GM21528 (cell line): ENCODE measurements around the gene LMTK2.

Experiments used
- ATAC-seq: cut with Tn5 transposase; IDR thresholded peaks from one replicate; pipeline ENCODE4 v1.9.1; 2021; ENCODE audit warnings: mild to moderate bottlenecking, moderate library complexity; ENCODE audit not compliant: unreplicated experiment, low FRiP score

Gene LMTK2

GRCh38 chr7:98199131-98199530, 92.5 kb downstream of the LMTK2 start:
- ATAC-seq, result no peak

DNA sequence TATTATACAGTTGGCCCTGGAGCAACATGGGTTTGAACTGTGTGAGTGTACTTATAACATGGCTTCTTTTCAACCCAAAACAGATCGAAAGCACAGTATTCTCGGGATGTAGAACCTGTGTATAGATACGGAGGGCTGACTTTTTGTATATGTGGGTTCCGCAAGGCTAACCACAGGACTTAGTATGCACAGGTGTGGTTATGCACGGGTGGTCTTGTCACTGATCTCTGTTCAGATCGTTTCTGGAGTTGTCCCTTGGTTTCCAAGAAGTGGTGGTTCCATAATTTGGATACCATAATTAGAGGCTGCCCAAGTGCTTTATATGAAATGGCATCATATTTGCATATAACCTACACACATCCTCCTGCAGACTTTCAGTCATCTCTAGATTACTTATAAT, 93.7 kb downstream of the LMTK2 start:
- peak; percentile 49 for ATAC-seq

- ATAC-seq, result peak; percentile 93
These were observed 95.9 kb downstream of the LMTK2 start for GRCh38 chr7:98202367-98203195.

DNA sequence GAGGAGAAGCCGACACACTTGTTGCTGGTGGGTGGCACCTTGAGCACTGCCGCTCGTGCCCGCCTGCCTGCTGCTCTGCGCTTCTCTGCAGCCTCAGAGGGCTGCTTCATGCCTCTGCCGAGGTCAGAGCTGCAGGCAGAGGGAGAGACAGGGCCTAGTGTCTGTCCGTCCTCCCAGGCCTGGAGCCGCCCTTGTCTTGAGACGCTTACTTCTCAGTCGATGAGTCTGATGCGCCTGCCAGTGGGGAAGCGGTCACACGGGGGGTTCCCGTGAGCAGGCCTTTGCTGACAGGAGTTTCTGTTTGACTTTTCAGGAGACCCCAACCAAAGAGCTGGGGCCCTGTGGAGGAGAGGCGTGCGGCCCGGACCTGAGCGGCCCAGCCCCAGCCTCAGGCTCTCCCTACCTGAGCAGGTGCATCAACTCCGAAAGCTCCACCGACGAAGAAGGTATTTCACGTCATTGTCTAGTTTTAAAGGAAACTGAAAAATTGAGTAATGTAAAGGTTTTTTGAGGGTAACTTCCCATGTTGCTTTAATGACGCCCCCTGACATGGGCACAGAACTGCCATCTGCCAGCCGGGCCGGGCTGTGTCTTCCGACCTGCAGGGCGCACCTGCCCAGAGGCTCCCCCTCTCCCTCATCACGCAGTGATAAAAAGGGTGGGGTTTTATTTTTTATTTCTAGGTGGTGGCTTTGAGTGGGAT, 96.8 kb downstream of the LMTK2 start:
- ATAC-seq, result no peak

GRCh38 chr7:98203964-98204605, 97.4 kb downstream of the LMTK2 start:
- ATAC-seq, result no peak

DNA sequence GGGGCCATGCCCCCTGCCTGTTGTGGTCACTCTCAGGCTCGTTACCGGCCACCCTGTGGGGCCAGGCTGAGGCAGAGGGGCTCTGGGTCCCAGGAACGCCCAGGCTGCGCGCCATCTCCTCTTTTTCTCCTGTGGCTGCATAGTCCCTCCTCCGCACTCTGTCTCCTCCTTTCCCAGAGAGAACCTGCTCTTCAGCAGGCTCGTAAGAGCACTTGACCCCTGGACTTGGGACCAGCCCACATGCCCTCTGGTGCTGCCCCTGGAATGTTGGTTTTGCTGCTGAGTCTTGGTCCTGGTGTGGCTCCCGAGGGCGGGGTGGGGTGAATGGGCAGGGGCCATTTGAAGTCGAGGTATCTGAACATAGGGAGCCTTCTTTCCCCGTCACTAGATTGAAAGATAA, 98.0 kb downstream of the LMTK2 start:
- no peak for ATAC-seq

- no peak for ATAC-seq
These were observed 98.6 kb downstream of the LMTK2 start for GRCh38 chr7:98205162-98205845.

DNA sequence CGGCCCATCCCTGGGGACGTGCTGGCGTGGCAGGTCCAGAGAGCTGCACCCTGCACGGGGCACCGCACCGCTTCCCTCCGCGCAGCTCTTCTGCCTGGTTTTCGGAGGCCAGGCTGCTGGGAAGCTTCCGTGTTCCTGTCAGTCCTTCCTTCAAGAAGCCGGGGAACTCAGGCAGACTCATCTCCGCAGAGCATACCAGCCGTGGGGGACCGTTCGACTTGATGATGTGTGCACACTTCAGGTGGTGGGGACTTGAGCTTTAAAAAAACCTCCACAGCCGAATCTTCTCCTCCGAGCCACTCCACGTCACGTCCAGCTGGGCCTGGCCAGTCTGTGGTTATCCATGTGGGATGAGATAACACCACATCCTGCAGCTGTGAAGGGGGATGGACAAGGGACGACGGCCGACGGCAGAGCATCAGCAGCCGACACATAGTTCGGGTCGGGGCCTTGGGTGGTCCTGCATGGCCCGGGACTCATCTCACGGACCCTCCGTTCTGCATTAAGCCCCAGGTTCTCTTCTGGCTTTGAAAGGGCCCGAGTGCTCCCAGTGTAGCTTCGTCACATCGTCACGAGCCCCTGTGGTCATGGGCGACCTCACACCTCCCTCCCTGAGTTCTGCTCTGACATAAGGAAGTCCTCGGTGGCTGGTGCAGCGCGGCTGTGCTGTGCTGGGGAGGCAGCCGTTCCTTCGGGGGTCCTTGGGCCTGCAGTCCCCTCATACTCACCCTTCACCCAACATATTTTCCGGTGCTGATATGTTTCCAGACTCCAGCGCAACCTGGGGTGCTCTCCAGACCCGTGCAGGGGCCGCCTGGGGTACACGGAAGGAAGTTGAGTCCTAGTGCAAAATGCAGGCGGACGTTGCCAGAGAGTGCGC, 100.0 kb downstream of the LMTK2 start:
- no peak for ATAC-seq

DNA sequence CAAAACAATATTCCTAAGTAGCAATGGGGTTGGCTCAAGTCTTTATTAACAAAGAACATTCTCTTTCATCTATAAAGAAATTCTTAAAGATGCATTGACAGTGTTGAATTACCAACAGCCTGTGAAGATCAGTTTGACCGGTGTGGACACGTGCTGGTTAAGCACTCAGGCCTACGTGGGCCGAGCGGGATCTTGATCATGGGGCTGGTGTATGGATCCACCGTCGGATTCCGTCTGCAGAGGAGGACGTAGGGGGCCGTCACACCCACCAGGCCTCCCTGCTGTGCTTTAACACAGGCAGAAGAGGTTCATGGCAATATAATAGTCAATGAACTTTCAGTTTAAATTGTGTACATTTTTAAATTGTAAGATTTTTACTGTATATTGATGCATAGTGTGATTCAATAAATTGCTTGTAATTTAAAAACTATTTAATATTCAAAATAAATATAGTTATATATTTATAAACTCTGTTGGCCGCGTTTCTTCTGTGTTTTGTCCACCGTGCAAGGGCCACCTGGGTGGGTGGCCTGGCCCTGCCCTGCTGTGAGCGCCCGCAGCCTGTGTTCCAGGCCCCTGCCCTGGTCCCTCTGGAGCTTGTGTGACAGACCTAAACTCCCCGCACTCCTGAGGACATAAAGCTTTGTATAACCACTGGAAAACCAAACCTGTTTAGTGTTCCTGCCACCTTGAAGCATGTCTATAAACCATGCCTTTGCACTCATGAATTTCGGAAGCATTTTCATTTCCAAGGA, 102.7 kb downstream of the LMTK2 start:
- ATAC-seq, result no peak

GRCh38 chr7:98210513-98211220, 104.0 kb downstream of the LMTK2 start:
- no peak for ATAC-seq

GRCh38 chr7:98211221-98211675, 104.6 kb downstream of the LMTK2 start, which contains the start of gene BHLHA15:
BHLHA15 (plus strand) TSS chr7:98211439; CDS start chr7:98212310, 871 bp downstream.
- no peak for ATAC-seq

DNA sequence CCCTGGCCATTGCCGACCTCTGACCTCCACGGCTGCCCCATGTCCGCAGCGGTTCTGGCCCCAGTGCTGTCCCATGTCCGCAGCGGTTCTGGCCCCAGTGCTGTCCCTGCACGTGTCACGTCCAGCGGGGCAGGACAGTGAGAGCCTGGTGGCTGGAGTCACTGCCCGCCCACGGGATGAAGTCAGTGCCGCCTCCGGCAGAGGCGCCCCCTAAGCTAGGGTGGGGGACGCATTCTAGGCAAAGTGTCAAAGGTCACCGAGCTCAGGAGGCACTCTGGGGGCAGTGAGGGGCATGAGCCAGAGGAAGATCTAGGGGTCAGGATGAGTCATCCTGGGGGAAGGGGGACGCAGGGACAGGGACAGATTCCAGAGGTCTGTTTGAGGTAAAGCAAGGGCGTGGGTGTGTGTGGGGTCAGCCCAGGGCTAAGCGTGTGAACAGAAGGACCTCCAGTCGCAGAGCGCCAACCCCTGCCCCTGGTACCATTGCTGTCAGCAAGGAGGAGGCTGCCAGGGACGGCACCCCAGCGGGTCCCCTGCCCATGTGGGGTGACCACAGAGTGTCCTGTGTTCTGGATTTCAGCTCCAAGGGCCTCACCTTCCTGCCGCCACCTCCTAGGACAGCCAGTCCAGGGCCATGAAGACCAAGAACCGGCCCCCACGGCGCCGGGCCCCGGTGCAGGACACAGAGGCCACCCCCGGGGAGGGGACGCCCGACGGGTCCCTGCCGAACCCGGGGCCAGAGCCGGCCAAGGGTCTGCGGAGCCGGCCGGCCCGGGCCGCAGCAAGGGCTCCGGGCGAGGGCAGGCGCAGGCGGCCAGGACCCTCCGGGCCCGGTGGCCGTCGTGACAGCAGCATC, 105.2 kb downstream of the LMTK2 start:
- no peak for ATAC-seq

GRCh38 chr7:98212532-98213041, 105.9 kb downstream of the LMTK2 start:
- no peak for ATAC-seq

- no peak for ATAC-seq
These were observed 106.7 kb downstream of the LMTK2 start for GRCh38 chr7:98213296-98213887.

DNA sequence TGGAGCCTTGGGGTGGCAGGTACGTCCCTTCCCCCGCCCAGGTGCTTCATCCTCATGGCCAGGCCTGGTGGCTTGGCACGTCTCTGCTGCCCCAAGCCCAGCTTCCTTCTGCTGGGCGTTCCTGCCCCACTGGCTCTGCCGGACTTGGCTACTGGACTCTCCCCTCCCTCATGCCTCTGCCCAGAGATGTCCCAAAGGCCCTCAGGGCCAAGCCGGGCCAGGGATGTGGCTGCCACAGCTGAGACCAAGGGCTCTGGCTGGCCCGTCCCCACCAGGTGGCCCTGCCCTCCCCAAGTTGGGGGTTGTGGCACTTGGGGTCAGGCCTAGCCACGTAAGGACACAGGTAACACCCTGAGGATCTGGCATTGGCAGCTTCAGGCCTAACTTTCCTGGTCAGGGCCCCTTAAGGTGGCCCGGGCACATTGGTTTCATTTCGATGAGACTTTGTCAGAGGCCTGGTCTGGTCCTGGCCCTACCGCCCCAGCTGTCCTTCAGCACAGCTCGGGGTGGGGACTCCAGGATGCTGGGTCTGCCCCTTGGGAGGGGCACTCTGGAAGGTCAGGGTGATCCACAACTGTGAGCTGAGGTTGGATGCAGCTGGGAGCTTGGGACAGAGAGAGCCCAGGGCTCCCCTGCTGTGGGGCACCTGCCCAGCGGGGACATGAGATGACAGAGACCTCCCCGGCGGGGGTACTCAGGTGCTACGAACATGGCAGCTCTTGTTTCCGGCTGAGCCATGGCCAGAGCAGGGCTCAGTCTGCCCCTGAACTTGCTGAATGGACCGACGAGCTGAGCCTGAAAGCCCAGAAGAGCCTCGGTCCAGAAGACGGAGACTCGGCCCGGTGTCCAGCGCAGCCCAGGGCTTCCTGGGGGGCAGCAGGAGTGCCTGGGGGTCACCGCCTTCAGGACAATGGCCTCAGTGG, 107.5 kb downstream of the LMTK2 start:
- ATAC-seq, result no peak

DNA sequence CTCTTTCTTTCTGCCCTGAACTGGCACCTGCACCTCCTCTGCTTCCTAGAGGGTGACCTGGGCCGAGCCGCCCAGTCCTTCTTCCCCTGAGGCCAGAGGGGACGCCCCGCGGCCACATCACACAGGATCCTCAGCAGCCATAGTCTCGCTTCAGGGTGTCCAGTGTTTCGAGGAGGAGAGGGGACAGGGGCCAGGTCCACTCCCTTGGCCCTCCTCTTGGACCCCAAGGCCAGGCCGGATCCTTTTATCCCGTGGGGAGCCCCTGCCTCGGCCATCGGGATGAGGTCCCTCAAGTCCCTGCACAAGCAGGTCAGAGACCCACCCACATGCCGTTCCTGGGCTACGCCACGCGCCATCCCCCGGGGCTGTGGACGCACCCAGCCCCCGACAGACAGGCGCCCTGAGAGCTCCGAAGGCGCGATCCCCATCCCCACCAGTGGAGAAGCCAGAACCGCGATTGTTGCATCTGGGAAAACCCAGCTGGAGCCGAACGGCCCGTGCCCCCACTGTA, 108.2 kb downstream of the LMTK2 start:
- ATAC-seq, result no peak
